Mucosa of descending colon (tissue), 3 donors: ENCODE measurements around the gene VOPP1. TPM values are rescaled to one million over a fixed set of nuclear protein-coding genes. Genes with fewer than 3 reads are reported as not detected.

Source experiments
- ATAC-seq: fragments of 200-7000 bp; cut with Tn5 transposase; one replicate; pipeline ENCODE4 v1.9.1; 2020; ENCODE audit warnings: mild to moderate bottlenecking, moderate library complexity
- DNase-seq, 3 donors: peaks; one replicate each; pipeline ENCODE4 v3.0.0-alpha.2; 2020
- H3K36me3 ChIP-seq: fragments of 200-600 bp; one replicate; pipeline ENCODE4 v1.8.0; 2021; ENCODE audit warnings: low read depth, mild to moderate bottlenecking
- H3K4me1 ChIP-seq: fragments of 200-600 bp; one replicate; pipeline ENCODE4 v1.8.0; 2021; ENCODE audit warnings: low read depth, mild to moderate bottlenecking
- H3K4me3 ChIP-seq: fragments of 200-600 bp; one replicate; pipeline ENCODE4 v1.8.0; 2021; ENCODE audit warnings: mild to moderate bottlenecking
- H3K9me3 ChIP-seq: fragments of 200-600 bp; one replicate; pipeline ENCODE4 v1.8.0; 2021; ENCODE audit warnings: mild to moderate bottlenecking
- intact Hi-C, 2 donors: fragments of 100-400 bp; cut with DNase I in 1 of 2; cut with micrococcal nuclease in 1 of 2; formaldehyde crosslinking; loops; one replicate each; pipeline versions ENCODE4 v1.11.0 to v1.11.1; 2022; cut with DNase I, micrococcal nuclease
- total RNA-seq, 3 donors: library from RNA; stranded (reverse); fragmentation: NEBNext Ultra II Directional in 2 of 3; extraction: Animal tissue kit (Norgen Biotek cat#: 25700) in 2 of 3; gene quantifications; one replicate each; pipeline versions ENCODE4 v1.2.1 to v1.2.4, GENCODE V29; 2021 to 2023
- TF ChIP-seq, protein P1 (sequence below): fragments of 200-600 bp; IDR thresholded peaks from one replicate; pipeline ENCODE4 v1.8.0; 2022; ENCODE audit warnings: antibody characterized with exemption, mild to moderate bottlenecking
- donor health status: DM: no; HTN: no; CAD: no; lungs with moderate emphysema.
- donor health status: DM: no; HTN: no; CAD: no.
- donor health status: DM: no; HTN: yes; CAD: no.

VOPP1 gene
- total RNA-seq, 3 donors from 2014 or later: 57.8 to 83.5 (median 75.2) TPM

GRCh38 chr7:55595511-55595910, 23.2 kb upstream of the VOPP1 start:
- Histone ChIP-seq H3K9me3 (no peaks in the 10 kb centered on the region), H3K36me3 (no peaks in the 10 kb centered on the region), H3K4me3 (no peak overlapping the region), H3K4me1 (no peaks in the 10 kb centered on the region)
- intact Hi-C loops: no loop called here
- TF ChIP-seq, protein P1, sequence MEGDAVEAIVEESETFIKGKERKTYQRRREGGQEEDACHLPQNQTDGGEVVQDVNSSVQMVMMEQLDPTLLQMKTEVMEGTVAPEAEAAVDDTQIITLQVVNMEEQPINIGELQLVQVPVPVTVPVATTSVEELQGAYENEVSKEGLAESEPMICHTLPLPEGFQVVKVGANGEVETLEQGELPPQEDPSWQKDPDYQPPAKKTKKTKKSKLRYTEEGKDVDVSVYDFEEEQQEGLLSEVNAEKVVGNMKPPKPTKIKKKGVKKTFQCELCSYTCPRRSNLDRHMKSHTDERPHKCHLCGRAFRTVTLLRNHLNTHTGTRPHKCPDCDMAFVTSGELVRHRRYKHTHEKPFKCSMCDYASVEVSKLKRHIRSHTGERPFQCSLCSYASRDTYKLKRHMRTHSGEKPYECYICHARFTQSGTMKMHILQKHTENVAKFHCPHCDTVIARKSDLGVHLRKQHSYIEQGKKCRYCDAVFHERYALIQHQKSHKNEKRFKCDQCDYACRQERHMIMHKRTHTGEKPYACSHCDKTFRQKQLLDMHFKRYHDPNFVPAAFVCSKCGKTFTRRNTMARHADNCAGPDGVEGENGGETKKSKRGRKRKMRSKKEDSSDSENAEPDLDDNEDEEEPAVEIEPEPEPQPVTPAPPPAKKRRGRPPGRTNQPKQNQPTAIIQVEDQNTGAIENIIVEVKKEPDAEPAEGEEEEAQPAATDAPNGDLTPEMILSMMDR: no peak
- DNase-seq (no peak), ATAC-seq (no peak)

DNA sequence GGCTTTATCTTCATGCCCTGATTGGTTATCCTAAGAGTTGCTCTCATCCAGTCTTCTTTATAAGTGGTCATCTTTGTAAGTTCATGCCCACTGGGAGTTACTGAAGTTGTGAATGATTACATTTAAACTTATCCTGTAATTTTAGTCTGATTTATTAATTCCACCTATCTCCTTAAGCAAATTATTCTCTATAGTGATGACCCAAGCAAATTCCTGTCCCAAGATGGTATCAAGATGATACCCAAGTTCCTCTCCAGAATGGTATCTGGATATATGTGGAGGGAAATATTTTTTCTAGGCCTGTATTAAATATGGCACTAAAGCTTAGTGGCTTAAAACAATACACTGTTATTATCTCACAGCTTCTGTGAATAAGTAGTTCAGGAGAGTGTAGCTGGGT, 22.6 kb upstream of the VOPP1 start:
- H3K4me3 ChIP-seq: no peak overlapping the region
- TF ChIP-seq, protein P1: no peak
- intact Hi-C loops: no loop called here
- no peaks in the 10 kb centered on the region for H3K9me3 ChIP-seq
- no peaks in the 10 kb centered on the region for H3K36me3 ChIP-seq
- ATAC-seq (no peak), DNase-seq (no peak)
- H3K4me1 ChIP-seq: no peaks in the 10 kb centered on the region

- DNase-seq: no peak
- H3K4me1 ChIP-seq: no peaks in the 10 kb centered on the region
- ATAC-seq: no peak
- no peak overlapping the region for H3K4me3 ChIP-seq
- H3K36me3 ChIP-seq: no peaks in the 10 kb centered on the region
- TF ChIP-seq, protein P1: no peak
- intact Hi-C loops: no loop called here
- no peaks in the 10 kb centered on the region for H3K9me3 ChIP-seq
These were observed 22.1 kb upstream of the VOPP1 start for GRCh38 chr7:55594414-55594813.

GRCh38 chr7:55593515-55594318, 21.4 kb upstream of the VOPP1 start:
- Histone ChIP-seq H3K9me3 (no peaks in the 10 kb centered on the region), H3K36me3 (no peaks in the 10 kb centered on the region), H3K4me1 (no peaks in the 10 kb centered on the region), H3K4me3 (no peak overlapping the region)
- TF ChIP-seq, protein P1: peak; percentile 69
- ATAC-seq (peak; percentile 82), DNase-seq (peak; percentile 69 to 87 (median 85))
- intact Hi-C loops: no loop called here

DNA sequence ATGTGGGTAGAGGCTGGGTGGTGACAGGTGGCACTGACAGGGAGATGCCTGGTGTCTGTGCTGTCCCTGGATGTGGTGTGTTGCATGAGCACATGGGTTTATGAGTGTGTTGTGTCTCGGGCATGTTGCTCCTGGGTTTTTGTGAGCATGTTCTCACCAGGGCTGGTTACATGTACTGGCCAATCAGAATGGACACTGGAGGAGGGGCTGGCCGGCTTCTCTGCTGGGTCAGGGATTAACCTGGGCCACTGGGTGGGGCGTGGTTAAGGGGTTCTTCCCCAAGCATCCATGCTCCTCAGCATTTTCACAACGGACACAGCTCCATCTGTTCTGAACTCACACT, 20.8 kb upstream of the VOPP1 start:
- Histone ChIP-seq H3K4me1 (no peaks in the 10 kb centered on the region), H3K4me3 (no peak overlapping the region), H3K9me3 (no peaks in the 10 kb centered on the region), H3K36me3 (no peaks in the 10 kb centered on the region)
- intact Hi-C loops: no loop called here
- DNase-seq (no peak), ATAC-seq (peak; percentile 6)
- TF ChIP-seq, protein P1: no peak
